Fibroblast of lung (primary cell): ENCODE measurements around the gene MAPKAP1.

Experiments used
- EZH2 ChIP-seq: IDR thresholded peaks from 2 replicates; pipeline ENCODE4 v1.5.1; 2012; ENCODE audit warnings: low read length, control low read depth, mild to moderate bottlenecking; ENCODE audit errors: missing control alignments
- TF ChIP-seq, protein P1 (sequence below), 2 donors: IDR thresholded peaks in 1 of 2; conservative IDR thresholded peaks in 1 of 2; 1 replicate in 1 of 2; 2 replicates in 1 of 2; pipeline ENCODE4 v1.5.1; 2011 to 2012; ENCODE audit warnings: low read length in 2 of 2, control low read depth in 1 of 2, inconsistent platforms in 1 of 2, low read depth in 1 of 2, mild to moderate bottlenecking in 1 of 2

GRCh38 chr9:125425170-125425897, 281.7 kb downstream of the MAPKAP1 start:
- no peak for TF ChIP-seq EZH2
- TF ChIP-seq, protein P1, sequence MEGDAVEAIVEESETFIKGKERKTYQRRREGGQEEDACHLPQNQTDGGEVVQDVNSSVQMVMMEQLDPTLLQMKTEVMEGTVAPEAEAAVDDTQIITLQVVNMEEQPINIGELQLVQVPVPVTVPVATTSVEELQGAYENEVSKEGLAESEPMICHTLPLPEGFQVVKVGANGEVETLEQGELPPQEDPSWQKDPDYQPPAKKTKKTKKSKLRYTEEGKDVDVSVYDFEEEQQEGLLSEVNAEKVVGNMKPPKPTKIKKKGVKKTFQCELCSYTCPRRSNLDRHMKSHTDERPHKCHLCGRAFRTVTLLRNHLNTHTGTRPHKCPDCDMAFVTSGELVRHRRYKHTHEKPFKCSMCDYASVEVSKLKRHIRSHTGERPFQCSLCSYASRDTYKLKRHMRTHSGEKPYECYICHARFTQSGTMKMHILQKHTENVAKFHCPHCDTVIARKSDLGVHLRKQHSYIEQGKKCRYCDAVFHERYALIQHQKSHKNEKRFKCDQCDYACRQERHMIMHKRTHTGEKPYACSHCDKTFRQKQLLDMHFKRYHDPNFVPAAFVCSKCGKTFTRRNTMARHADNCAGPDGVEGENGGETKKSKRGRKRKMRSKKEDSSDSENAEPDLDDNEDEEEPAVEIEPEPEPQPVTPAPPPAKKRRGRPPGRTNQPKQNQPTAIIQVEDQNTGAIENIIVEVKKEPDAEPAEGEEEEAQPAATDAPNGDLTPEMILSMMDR (conservative IDR thresholded peaks at IDR 0.05 in 1 of 2, IDR thresholded peaks at IDR 0.05 in 1 of 2; ENCODE audit: low read depth in 1 of 2, low read length in 2 of 2), result no peak
